Measurements from ENCODE around the gene MED19.

DNA sequence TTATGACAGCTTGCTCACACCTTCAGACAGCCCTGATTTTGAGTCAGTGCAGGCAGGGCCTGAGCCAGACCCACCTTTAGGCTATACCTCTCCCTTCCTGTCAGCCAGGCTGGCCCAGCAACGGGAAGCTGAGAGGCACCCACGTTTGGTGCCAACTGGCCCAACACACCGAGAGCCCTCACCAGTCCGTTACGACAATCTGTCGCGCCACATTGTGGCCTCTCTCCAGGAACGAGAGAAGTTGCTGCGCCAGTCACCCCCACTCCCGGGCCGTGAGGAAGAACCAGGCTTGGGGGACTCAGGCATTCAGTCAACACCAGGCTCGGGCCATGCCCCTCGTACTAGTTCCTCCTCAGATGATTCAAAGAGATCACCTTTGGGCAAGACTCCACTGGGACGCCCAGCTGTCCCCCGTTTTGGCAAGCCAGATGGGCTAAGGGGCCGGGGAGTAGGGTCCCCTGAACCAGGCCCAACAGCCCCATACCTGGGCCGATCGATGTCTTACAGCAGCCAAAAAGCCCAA lies 13.1 kb downstream of the MED19 start:
- TF ChIP-seq CTCF (IDR thresholded peaks at IDR 0.05) (no peak), POLR2A (IDR thresholded peaks at IDR 0.05) (no peak)

All from testis (tissue), 2 donors.